NB4 (cell line): ENCODE data around the gene PAQR6.

Experiments used
- MYC ChIP-seq: IDR thresholded peaks from 2 replicates; pipeline ENCODE4 v1.6.1; 2011; ENCODE audit warnings: low read depth, low read length
- POLR2A ChIP-seq: IDR thresholded peaks from 2 replicates; pipeline ENCODE4 v1.6.1; 2011; ENCODE audit warnings: mild to moderate bottlenecking; ENCODE audit not compliant: insufficient read length; ENCODE audit errors: extremely low read depth
- TF ChIP-seq, protein P1 (sequence below): IDR thresholded peaks from one replicate; pipeline ENCODE4 v1.5.1; 2012; ENCODE audit warnings: low read depth, low read length
- TF ChIP-seq, protein P2 (sequence below): IDR thresholded peaks from 2 replicates; pipeline ENCODE4 v1.6.1; 2011; ENCODE audit warnings: low read depth, low read length

DNA sequence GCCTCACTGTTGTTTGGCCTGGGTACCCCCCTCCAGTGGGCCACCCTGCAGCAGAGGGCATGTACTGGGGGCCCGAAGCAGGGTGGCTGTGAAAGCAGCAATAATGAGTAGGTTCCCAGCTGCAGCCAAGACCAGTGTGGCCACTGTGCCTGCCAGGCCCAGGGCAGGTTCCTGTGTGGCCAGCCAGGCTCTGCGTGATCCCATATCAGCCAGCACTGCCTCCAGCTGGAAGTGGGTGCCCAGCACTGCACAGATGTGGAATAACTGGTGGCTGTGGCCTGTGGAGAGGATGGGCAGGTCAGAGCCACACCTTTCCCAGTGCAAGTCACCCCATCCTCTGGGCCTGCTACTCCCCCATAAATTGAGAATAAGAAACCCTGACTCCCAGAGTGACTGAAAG is 3.7 kb downstream of the PAQR6 start:
- TF ChIP-seq POLR2A (no peak), MYC (no peak)
- TF ChIP-seq, protein P1, sequence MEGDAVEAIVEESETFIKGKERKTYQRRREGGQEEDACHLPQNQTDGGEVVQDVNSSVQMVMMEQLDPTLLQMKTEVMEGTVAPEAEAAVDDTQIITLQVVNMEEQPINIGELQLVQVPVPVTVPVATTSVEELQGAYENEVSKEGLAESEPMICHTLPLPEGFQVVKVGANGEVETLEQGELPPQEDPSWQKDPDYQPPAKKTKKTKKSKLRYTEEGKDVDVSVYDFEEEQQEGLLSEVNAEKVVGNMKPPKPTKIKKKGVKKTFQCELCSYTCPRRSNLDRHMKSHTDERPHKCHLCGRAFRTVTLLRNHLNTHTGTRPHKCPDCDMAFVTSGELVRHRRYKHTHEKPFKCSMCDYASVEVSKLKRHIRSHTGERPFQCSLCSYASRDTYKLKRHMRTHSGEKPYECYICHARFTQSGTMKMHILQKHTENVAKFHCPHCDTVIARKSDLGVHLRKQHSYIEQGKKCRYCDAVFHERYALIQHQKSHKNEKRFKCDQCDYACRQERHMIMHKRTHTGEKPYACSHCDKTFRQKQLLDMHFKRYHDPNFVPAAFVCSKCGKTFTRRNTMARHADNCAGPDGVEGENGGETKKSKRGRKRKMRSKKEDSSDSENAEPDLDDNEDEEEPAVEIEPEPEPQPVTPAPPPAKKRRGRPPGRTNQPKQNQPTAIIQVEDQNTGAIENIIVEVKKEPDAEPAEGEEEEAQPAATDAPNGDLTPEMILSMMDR, result no peak
- TF ChIP-seq, protein P2, sequence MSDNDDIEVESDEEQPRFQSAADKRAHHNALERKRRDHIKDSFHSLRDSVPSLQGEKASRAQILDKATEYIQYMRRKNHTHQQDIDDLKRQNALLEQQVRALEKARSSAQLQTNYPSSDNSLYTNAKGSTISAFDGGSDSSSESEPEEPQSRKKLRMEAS, result no peak
